GM18867 (cell line): Measurements from ENCODE around the gene IRF7.
"Not testable (repeated sequence)": the region's sequence is repeated elsewhere in the genome, so short reads cannot be mapped to it uniquely, and the experiment has no call there.

ENCODE experiments used
- ATAC-seq: cut with Tn5 transposase; IDR thresholded peaks from one replicate; pipeline ENCODE4 v1.9.1; 2021; ENCODE audit warnings: mild to moderate bottlenecking, moderate library complexity; ENCODE audit not compliant: unreplicated experiment

IRF7 gene

GRCh38 chr11:615504-616319, at the start of gene IRF7:
IRF7 (minus strand) TSS chr11:615950; CDS start chr11:615364, 586 bp downstream.
- peak; percentile 70 for ATAC-seq

GRCh38 chr11:665062-665703, 49.4 kb upstream of the IRF7 start:
- no peak for ATAC-seq

- no peak for ATAC-seq
Observed at GRCh38 chr11:662689-663274, 47.0 kb upstream of the IRF7 start.

- ATAC-seq: no peak
Observed at GRCh38 chr11:660681-661444, 45.1 kb upstream of the IRF7 start.

GRCh38 chr11:660281-660680, 44.5 kb upstream of the IRF7 start:
- no peak for ATAC-seq

- ATAC-seq: no peak
Observed at GRCh38 chr11:659532-660085, 43.9 kb upstream of the IRF7 start.

- ATAC-seq: no peak
Observed at GRCh38 chr11:657691-658126, 42.0 kb upstream of the IRF7 start.

GRCh38 chr11:656866-657265, 41.1 kb upstream of the IRF7 start:
- ATAC-seq: no peak

GRCh38 chr11:656426-656825, 40.7 kb upstream of the IRF7 start:
- no peak for ATAC-seq

GRCh38 chr11:655036-655726, 39.4 kb upstream of the IRF7 start:
- no peak for ATAC-seq

- ATAC-seq: not testable (repeated sequence)
Observed at GRCh38 chr11:654444-654843, 38.7 kb upstream of the IRF7 start.

GRCh38 chr11:653837-654236, 38.1 kb upstream of the IRF7 start:
- ATAC-seq: no peak

GRCh38 chr11:653136-653535, 37.4 kb upstream of the IRF7 start:
- ATAC-seq: not testable (repeated sequence)

- ATAC-seq: no peak
Observed at GRCh38 chr11:650482-650881, 34.7 kb upstream of the IRF7 start.

GRCh38 chr11:647672-648158, 32.0 kb upstream of the IRF7 start:
- ATAC-seq: not testable (repeated sequence)

GRCh38 chr11:646214-646613, 30.5 kb upstream of the IRF7 start:
- ATAC-seq: no peak

- ATAC-seq: no peak
Observed at GRCh38 chr11:645536-645935, 29.8 kb upstream of the IRF7 start.

GRCh38 chr11:643849-644738, 28.3 kb upstream of the IRF7 start:
- no peak for ATAC-seq

- no peak for ATAC-seq
Observed at GRCh38 chr11:643366-643765, 27.6 kb upstream of the IRF7 start.
